PC-3 (cell line): ENCODE results near the gene CORIN. TPM values are rescaled to one million over a fixed set of nuclear protein-coding genes. Genes with fewer than 3 reads are reported as not detected.

ENCODE experiments used
- ATAC-seq: fragments of 200-7000 bp; cut with Tn5 transposase; 2 replicates; pipeline ENCODE4 v1.9.1; 2020; ENCODE audit warnings: mild to moderate bottlenecking, moderate library complexity
- BruUV-seq: library from RNA; stranded (reverse); fragments of 400-500 nt; replicated peaks from 2 replicates; lab custom pipeline; 2021; lab: Mats Ljungman, UMichigan
- CTCF ChIA-PET: fragments of 300-600 bp; sonication (Branson Sonifier 250); formaldehyde crosslinking; loops from one replicate; lab custom pipeline; 2022; ENCODE audit warnings: antibody characterized with exemption; lab: Charles Lee
- POLR2A ChIA-PET: fragments of 300-600 bp; sonication (Branson Sonifier 250); formaldehyde crosslinking; loops from one replicate; lab custom pipeline; 2022; ENCODE audit warnings: antibody characterized with exemption; ENCODE audit not compliant: unreplicated experiment; lab: Charles Lee
- DNase-seq: peaks from one replicate; pipeline ENCODE4 v3.0.0-alpha.2; 2015
- H2AFZ ChIP-seq: fragments of 300-600 bp; sonication (generic); 2 replicates; pipeline ENCODE4 v1.6.0; 2016; ENCODE audit warnings: antibody characterized with exemption, low read length
- H3F3A ChIP-seq: fragments of 300-600 bp; sonication (generic); one replicate; pipeline ENCODE4 v1.6.0; 2017; ENCODE audit warnings: antibody characterized with exemption, low read length, control low read depth, mild to moderate bottlenecking; ENCODE audit not compliant: unreplicated experiment
- H3K27ac ChIP-seq: fragments of 300-600 bp; sonication (generic); 2 replicates; pipeline ENCODE4 v1.5.1; 2016; ENCODE audit warnings: mild to moderate bottlenecking, low read length
- H3K27me3 ChIP-seq: fragments of 300-600 bp; sonication (generic); 2 replicates; pipeline ENCODE4 v1.6.1; 2016; ENCODE audit warnings: low read length, mixed read lengths
- H3K36me3 ChIP-seq: fragments of 300-600 bp; sonication (generic); 2 replicates; pipeline ENCODE4 v1.6.1; 2016; ENCODE audit warnings: low read depth, mixed run types, low read length, mixed read lengths
- H3K4me1 ChIP-seq: fragments of 300-600 bp; sonication (generic); 2 replicates; pipeline ENCODE4 v1.5.1; 2016; ENCODE audit warnings: low read length; ENCODE audit not compliant: insufficient read depth
- H3K4me2 ChIP-seq: fragments of 300-600 bp; sonication (generic); 2 replicates; pipeline ENCODE4 v1.6.0; 2016; ENCODE audit warnings: low read length
- H3K4me3 ChIP-seq: fragments of 300-600 bp; sonication (generic); 2 replicates; pipeline ENCODE4 v1.5.1; 2016; ENCODE audit warnings: mild to moderate bottlenecking, low read length, mixed read lengths
- H3K79me2 ChIP-seq: fragments of 300-600 bp; sonication (generic); 2 replicates; pipeline ENCODE4 v1.6.1; 2017; ENCODE audit warnings: low read length, mixed read lengths
- H3K9ac ChIP-seq: fragments of 300-600 bp; sonication (generic); 2 replicates; pipeline ENCODE4 v1.6.0; 2016; ENCODE audit warnings: mild to moderate bottlenecking, low read length
- H3K9me2 ChIP-seq: fragments of 300-600 bp; sonication (generic); replicated peaks from 2 replicates; pipeline ENCODE4 v1.6.1; 2016; ENCODE audit warnings: mixed run types, low read length, mixed read lengths
- H3K9me3 ChIP-seq: fragments of 300-600 bp; sonication (generic); 2 replicates; pipeline ENCODE4 v1.6.1; 2016; ENCODE audit warnings: low read length, mixed read lengths
- H4K20me1 ChIP-seq: fragments of 300-600 bp; sonication (generic); 2 replicates; pipeline ENCODE4 v1.6.1; 2016; ENCODE audit warnings: low read length, mixed read lengths
- CTCF ChIP-seq: fragments of 300-600 bp; sonication (generic); conservative IDR thresholded peaks from 2 replicates; pipeline ENCODE4 v1.5.1; 2017; ENCODE audit warnings: antibody characterized with exemption, low read depth, mild to moderate bottlenecking, low read length
- EZH2 ChIP-seq: fragments of 300-600 bp; sonication (generic); IDR thresholded peaks from one replicate; pipeline ENCODE4 v1.6.1; 2017; ENCODE audit warnings: antibody characterized with exemption, mild to moderate bottlenecking, low read length; ENCODE audit not compliant: unreplicated experiment
- EZH2phosphoT487 ChIP-seq: fragments of 300-600 bp; sonication (generic); IDR thresholded peaks from 2 replicates; pipeline ENCODE4 v1.6.1; 2018; ENCODE audit warnings: mild to moderate bottlenecking, antibody characterized with exemption, low read length, borderline replicate concordance
- intact Hi-C: fragments of 100-400 bp; cut with micrococcal nuclease; formaldehyde crosslinking; loops from 2 replicates; pipeline ENCODE4 v1.9.0; 2023
- total RNA-seq: library from RNA; depleted of rRNA; stranded (reverse); fragments of >200 nt; gene quantifications from 2 replicates; pipeline ENCODE4 v1.2.3, GENCODE V29; 2014

The CORIN gene
- total RNA-seq, 1 experiment from 2014 or later, result not detected

- Histone ChIP-seq H3K36me3 (no peaks in the 10 kb centered on the region), H3F3A (no peaks in the 10 kb centered on the region), H4K20me1 (no peaks in the 10 kb centered on the region), H3K9me2 (no peaks in the 10 kb centered on the region), H2AFZ (no peak overlapping the region), H3K27me3 (no peaks in the 10 kb centered on the region), H3K4me3 (no peak overlapping the region), H3K9me3 (no peaks in the 10 kb centered on the region), H3K4me1 (no peaks in the 10 kb centered on the region), H3K79me2 (no peaks in the 10 kb centered on the region), H3K9ac (no peak overlapping the region), H3K4me2 (no peak overlapping the region), H3K27ac (no peak overlapping the region)
- BruUV-seq, result no TSS peak
- intact Hi-C loops, result no loop called here
- CTCF ChIA-PET, result interaction anchor here (0.6 kb wide), 1 partner anchor 212 kb away, joined by 3 read pairs; no protein-coding TSS in a partner anchor
- TF ChIP-seq CTCF (no peak), EZH2 (no peak), EZH2phosphoT487 (no peak)
- POLR2A ChIA-PET, result no interaction called here
- ATAC-seq (no peak), DNase-seq (no peak)
Observed at GRCh38 chr4:47624031-47624441, 213.8 kb downstream of the CORIN start.

- H3K9me2 ChIP-seq, result no peaks in the 10 kb centered on the region
- intact Hi-C loops, result no loop called here
- no peak overlapping the region for H3K27ac ChIP-seq
- H3K4me2 ChIP-seq, result no peak overlapping the region
- ChIA-PET POLR2A (no interaction called here), CTCF (no interaction called here)
- no peaks in the 10 kb centered on the region for H3K36me3 ChIP-seq
- H3K9ac ChIP-seq, result no peak overlapping the region
- H3F3A ChIP-seq, result no peaks in the 10 kb centered on the region
- no peaks in the 10 kb centered on the region for H3K9me3 ChIP-seq
- TF ChIP-seq EZH2phosphoT487 (no peak), EZH2 (no peak), CTCF (no peak)
- H3K27me3 ChIP-seq, result peaks cover 4% of the 10 kb centered on the region; the same call in 1 of the 2 replicates
- no TSS peak for BruUV-seq
- no peaks in the 10 kb centered on the region for H3K4me1 ChIP-seq
- no peaks in the 10 kb centered on the region for H4K20me1 ChIP-seq
- no peak overlapping the region for H3K4me3 ChIP-seq
- DNase-seq (no peak), ATAC-seq (no peak)
- H2AFZ ChIP-seq, result no peak overlapping the region
- H3K79me2 ChIP-seq, result no peaks in the 10 kb centered on the region
Observed at GRCh38 chr4:47621181-47621580, 216.7 kb downstream of the CORIN start.

- ATAC-seq (no peak), DNase-seq (no peak)
- H3K36me3 ChIP-seq, result no peaks in the 10 kb centered on the region
- H3F3A ChIP-seq, result no peaks in the 10 kb centered on the region
- TF ChIP-seq CTCF (no peak), EZH2phosphoT487 (no peak)
- peaks cover 4% of the 10 kb centered on the region; the same call in 1 of the 2 replicates for H3K27me3 ChIP-seq
- H3K4me3 ChIP-seq, result no peak overlapping the region
- no peak overlapping the region for H3K9ac ChIP-seq
- H3K9me3 ChIP-seq, result no peaks in the 10 kb centered on the region
- intact Hi-C loops, result no loop called here
- H3K27ac ChIP-seq, result no peak overlapping the region
- H3K4me1 ChIP-seq, result no peaks in the 10 kb centered on the region
- H2AFZ ChIP-seq, result no peak overlapping the region
- ChIA-PET POLR2A (no interaction called here), CTCF (no interaction called here)
- no peaks in the 10 kb centered on the region for H4K20me1 ChIP-seq
- H3K9me2 ChIP-seq, result no peaks in the 10 kb centered on the region
- H3K79me2 ChIP-seq, result no peaks in the 10 kb centered on the region
- H3K4me2 ChIP-seq, result no peak overlapping the region
- no TSS peak for BruUV-seq
Observed at GRCh38 chr4:47619691-47620090, 218.2 kb downstream of the CORIN start.
